Stimulated activated CD4-positive, alpha-beta T cell treated with anti-CD3 and anti-CD28 coated beads, Interleukin-12 subunit alpha, Interleukin-12 subunit beta, amount 100 ng/mL, for 48 hours (primary cell): ENCODE results near the gene RABGAP1L.
"Not testable (repeated sequence)": the region's sequence is repeated elsewhere in the genome, so short reads cannot be mapped to it uniquely, and the experiment has no call there.

Source experiments
- DNase-seq, 3 donors: peaks; one replicate each; pipeline ENCODE4 v3.0.0-alpha.2; 2020; ENCODE audit warnings: low read depth in 2 of 3, low spot score in 1 of 3

Gene RABGAP1L

DNA sequence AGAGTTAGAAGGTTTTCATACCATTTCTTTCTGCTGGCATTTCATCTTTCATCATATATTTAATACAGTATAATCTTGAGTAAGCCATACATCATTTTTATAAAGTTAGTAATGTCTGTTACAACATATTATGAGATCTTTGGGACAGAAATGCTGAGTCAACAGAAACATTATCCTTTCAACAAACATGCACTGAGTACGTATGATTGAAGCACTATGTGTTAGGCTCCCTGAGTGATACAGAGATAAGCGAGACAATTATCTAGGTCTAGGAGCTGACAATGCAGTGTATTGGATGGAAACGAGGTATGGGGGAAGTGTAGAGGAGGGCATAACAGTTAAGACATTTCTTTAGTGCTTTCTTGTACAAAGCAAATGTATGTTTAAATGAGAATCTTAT is 268.7 kb downstream of the RABGAP1L start:
- DNase-seq, result no peak

DNA sequence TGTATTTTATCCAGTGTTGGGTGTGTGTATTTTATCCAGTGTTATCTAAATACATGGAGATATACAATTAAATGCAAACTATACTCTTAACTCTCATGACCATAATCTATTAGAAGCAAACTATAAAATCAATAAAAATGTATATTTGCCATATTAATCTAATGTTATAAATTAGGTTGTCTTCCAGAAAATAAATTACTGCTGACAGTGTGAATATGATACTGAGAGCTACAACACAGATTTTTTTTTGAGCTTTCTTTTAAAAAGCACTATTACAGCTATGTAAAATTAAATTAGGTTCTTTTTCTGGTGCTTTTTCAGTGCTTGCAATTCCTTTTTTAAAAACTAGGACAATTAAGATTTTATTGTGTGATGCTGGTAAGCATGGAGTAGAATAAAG is 269.4 kb downstream of the RABGAP1L start:
- no peak for DNase-seq

DNA sequence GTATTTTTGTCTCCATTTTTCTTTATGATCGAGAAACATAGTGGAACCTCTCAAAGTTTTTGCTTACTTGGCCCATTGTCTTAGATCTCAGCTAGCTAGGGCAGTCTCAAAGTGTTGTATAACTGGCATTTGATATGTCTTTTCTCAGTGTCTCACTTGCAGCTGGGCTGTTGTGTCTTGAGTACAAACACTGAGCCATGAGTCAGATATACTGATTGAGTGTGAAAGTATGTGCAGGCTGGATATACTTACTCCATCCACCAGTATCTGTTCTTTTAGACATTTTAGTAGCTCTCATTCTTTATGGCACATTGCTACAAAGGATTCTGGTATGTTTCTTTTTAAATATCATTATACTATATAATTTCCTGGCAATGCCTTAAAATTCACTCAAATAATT is 274.1 kb downstream of the RABGAP1L start:
- DNase-seq, result no peak

DNA sequence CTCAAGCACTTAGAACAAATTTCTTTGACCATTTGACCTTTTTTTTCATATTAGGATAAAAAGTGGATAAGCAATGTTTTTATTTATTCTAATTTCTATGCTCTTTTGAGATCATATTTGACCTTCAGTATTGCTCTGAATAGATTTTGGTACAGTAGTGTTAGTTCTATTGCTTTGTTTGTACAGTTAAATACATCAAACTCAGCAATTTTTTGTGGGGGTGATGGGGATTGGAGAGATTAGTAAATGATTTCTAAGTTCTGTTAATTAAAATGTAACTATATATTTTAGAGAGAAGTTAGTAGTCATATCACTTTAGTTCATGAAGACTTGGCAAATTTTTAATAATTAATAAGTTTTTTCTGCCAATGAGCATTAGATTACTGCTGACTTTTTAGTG is 286.0 kb downstream of the RABGAP1L start:
- DNase-seq, result no peak

DNA sequence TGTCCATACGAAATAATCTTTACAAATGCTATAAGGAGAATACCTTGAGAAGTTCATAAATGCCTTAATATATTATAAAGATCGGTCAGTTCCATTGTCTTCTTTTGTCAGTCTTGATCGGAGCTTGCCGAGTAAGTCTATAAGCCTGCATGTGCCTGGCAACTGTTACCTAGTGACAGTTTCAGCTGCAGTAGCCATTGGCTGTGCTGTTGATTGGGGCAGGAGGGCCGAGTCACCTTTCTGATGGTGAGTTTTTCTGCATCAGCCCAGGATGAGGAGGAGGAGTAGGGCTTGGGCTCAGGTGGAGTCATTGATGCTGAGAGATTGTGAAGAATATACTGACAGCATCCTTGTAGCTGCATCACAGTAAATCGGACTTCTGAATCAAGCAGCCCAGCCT is 286.5 kb downstream of the RABGAP1L start:
- DNase-seq, result no peak

DNA sequence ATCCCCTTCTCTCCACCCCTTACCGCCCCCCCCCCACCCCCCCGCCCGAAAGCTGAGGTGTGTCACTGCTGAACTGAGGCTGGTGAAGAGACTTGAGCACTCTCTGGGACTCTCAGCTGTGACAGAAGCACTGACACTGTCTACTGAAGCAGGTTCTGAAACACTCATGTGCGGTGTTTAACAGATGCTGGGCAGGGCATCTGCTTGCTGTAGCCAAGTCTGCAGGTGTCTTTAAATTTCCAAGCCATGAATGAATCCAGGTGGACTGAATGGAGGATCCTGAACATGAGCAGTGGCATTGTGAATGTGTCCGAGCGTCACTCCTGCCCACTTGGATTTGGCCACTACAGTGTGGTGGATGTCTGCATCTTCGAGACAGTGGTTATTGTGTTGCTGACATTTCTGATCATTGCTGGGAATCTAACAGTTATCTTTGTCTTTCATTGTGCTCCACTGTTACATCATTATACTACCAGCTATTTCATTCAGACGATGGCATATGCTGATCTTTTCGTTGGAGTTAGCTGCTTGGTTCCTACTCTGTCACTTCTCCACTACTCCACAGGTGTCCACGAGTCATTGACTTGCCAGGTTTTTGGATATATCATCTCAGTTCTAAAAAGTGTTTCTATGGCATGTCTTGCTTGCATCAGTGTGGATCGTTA is 288.7 kb downstream of the RABGAP1L start, which contains the start of gene GPR52:
Gene GPR52, plus strand, starts transcription at position 99 of the 665 bp plus-strand sequence. Its CDS starts 148 bp downstream, at position 247.
- no peak for DNase-seq

DNA sequence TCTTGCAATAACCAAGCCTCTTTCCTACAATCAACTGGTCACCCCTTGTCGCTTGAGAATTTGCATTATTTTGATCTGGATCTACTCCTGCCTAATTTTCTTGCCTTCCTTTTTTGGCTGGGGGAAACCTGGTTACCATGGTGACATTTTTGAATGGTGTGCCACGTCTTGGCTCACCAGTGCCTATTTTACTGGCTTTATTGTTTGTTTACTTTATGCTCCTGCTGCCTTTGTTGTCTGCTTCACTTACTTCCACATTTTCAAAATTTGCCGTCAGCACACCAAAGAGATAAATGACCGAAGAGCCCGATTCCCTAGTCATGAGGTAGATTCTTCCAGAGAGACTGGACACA is 289.2 kb downstream of the RABGAP1L start:
- no peak for DNase-seq

DNA sequence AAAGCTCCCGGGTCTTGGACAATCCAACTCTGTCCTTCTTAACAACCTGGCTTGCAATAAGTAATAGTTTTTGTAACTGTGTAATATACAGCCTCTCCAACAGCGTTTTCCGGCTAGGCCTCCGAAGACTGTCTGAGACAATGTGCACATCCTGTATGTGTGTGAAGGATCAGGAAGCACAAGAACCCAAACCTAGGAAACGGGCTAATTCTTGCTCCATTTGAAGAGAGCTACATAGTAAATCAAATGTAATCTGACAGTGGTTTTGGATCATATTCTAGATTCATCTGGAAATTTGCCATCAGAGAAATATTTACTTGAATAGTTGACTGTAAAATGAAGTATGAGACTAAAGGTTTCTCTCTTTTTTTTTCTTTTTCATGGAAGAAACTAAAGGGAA is 289.7 kb downstream of the RABGAP1L start:
- no peak for DNase-seq

DNA sequence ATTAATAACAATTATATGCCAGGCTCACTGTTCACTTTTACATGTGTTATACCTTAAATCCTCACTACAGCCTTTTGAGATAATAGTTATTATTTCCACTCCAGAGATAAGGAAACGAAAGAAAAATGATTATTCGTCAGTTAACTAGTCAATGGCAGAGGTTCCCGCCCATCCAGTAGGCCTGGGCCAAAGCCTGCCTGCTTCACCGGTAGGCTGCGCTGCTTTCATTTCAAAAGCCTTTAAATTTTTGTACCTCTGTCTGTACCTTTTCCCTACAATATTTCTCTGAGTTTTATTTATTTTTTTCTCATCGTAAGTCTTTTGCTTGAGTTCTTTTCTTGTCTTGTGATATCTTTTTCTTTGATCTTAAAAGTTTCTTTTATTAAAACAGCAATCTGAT is 292.1 kb downstream of the RABGAP1L start:
- DNase-seq, result no peak

DNA sequence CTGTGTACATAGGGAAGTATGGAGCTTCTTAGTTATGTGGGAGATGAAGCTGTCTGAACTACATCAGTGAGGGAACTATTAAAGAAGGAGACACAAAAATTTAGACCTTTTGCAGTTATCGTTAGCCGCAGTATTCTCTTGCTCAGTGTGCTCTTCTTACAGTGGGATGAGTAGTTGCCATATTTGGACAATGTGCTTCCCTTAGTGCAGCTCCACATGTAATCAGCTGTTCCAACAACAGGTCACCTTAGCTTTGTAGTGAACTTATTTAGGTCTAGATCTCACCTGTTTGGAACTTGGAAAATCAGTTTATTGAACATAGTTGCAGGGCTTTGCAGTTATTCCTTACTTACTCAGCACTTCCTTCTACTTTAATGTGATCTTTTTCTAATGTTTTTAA is 306.5 kb downstream of the RABGAP1L start:
- no peak for DNase-seq

DNA sequence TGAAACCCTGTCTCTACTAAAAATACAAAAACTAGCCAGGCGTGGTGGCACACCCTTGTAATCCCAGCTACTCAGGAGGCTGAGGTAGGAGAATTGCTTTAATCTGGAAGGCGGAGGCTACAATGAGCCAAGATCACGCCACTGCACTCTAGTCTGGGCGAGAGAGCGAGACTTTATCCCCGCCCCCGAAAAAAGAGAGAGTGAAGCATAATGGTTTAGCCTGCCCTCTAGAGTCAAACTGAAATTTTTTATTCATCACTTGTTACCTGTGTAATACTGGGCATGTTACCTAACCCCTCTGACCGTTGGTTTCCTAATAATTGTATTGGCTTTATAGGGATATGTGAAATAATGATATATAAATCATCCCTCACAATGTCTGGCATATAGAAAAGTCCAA is 307.3 kb downstream of the RABGAP1L start:
- no peak for DNase-seq

DNA sequence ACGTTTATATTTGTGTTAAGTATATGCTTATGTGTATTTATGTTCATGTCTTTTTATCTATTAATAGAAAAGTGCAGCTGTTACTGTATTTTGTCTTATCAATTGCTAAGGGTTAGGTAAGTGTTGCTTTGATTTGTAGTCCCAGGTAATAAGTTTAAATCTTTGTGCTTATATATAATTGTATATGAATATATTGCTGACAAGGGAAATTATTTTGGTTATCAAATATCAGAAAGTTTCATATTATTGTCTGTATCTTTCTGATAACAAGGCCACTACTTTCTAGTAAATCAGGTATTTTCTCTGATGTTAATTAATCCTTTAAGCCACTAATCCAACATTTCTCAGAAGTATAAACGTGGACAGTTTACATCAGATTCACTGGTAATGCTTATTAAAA is 309.7 kb downstream of the RABGAP1L start:
- no peak for DNase-seq

DNA sequence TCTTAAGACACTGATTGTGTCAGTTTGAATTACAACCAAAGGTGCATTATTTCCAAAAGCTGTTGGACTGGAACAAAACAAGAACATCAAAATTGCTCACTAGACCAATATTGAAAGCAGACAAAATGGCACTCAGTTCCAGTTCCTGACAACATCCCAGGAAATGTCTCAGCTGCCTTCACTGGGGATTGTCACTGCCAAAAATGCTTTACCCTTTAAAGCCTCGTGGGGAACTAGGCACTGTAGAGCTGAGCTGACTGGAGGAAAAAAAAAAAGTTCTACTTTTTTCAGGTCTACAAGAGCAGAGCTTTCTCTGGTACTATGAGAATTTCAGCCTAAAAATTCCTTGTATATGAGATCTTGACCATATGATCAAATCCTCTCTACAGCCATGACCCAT is 310.4 kb downstream of the RABGAP1L start:
- no peak for DNase-seq

DNA sequence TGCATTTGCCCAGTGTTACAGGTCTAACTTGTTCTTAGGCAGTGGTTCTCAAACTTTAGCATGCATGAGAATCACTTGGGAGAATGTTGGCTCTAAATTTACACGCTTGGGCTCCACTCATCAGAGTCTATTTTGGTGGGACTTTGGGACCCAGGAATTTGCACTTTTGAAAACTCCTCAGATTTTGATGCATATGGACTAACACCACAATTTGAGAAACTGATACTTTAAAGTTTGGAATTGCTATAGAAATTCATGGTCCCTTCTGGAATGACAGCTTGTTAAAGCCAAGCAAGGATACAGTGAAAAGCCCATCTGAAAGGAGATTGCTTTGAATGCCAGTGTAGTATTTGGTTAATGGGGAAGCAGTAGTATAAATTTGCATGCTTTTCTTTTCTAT is 320.0 kb downstream of the RABGAP1L start:
- DNase-seq, result no peak

DNA sequence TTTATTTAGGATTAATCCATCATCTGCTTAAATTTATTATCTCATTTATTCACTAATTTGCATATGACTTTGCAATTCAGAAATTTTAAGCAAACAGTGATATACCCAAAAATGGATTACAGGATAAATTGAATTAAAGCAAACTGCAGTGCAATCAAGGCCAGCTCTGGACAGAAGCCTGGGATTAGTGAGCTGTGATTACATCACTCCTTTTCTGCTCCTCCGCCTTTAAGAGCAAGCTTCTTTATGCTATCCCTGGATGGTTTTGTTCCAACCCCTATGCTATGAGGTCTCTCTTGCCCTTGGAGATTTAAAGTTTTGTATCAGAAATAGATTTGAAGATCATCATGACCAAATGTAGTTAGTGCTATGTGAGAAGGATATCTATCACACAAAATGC is 321.0 kb downstream of the RABGAP1L start:
- no peak for DNase-seq

DNA sequence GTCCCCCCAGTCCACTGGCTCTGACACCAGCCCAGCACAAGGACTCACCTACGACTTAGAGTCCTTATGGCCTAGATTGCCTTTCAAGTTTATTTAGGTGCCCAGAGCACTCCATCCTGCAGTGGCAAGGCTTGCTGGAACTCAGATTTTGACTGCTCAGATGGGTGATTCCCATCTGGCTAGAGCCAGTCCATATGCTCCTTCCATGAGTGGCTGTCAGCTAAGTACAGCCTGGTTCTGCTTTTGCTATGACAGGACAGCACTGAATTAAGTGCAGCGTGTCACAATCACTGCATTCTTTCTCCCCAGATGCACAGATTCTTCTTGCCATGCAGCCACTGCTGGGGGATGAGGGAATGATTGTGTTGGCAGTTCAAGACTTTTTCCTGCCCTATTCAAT is 332.3 kb downstream of the RABGAP1L start:
- no peak for DNase-seq

DNA sequence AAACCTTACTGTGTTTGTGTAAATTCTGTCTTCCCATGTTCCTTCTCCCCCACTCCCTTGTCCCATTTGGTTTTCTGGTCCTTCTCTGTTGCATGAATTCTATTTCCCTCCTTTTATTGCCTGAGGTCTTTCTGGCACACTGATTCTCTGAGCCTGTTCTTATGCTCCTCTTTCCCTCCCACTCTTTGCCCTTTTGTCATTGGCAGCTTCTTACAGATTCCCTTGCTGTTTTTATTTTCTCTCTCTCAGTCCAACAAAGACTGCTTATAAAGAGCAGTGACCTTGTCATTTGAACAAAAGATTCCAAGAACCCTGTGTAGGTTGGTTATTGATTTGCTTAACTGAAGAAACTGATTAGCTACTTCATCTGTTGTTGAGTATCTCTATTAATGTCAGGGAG is 338.2 kb downstream of the RABGAP1L start:
- no peak for DNase-seq

DNA sequence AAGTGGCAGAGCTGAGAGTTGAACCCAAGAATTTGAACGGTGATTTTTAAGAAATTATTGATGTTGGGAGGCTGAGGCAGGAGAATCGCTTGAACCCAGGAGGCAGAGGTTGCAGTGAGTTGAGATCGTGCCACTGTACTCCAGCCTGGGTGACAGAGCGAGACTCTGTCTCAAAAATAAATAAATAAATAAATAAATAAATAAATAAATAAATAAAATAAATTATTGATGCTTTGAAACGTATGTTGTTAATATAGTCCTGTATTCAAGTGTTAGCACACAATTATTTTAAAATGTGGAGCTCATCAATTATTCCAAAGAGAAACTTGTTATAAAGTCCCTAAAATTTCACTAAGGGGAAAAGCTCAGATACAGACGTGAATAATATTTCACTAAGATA is 357.4 kb downstream of the RABGAP1L start:
- not testable (repeated sequence) for DNase-seq

DNA sequence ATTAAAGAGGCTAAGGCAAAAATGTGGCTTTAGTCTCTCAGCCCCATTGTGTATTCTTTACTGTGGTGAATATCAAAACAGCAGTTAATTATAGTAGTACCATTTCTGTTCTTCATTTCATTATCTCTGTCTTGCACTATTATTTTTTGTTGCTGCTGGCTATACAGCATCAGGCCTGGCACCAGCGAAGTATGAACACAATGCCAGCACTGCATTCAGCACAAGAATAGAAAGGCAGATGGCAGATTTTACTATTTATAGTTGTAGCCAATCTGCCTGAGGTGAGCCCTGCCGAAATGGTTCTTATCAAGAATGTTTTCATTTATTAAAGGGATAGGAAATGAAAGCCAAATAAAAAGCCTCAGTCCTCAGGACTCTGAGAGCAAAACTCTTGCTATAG is 360.5 kb downstream of the RABGAP1L start:
- no peak for DNase-seq

DNA sequence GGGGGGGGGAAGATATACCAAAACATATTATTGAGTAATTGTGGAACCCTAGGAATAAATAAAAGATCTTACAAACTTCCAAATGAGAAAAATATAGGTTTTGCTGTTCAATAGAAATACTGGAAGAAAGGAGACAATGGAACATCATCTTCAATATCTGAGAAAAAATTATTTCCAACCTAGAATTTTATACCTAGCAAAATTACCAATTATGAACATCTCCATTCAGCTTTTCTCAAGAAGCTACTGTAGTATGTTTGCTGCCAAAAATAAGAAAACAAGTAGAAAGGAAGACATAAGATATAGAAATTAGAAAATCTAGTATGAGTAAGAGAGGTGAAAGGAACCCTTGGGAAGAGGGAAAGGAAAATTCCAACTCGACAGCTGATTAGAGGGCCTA is 372.4 kb downstream of the RABGAP1L start:
- no peak for DNase-seq

DNA sequence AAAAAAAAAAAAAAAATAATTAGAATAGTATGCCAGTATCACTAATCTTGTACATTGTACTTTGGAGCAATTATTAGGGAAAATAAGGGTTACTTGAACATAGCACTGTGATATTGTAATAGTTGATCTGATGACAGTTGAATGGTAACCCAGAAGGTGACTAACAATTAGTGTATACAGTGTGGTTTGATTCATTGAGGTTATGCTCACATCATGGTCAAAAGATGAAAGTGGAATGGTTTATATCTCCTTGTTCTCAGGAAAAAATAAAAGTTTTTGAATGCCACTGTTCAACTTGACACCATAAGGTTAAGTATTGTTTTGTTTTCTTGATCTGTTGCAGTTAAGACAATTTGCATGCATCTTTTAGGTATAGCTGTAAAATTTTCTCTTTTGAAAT is 375.5 kb downstream of the RABGAP1L start:
- no peak for DNase-seq

DNA sequence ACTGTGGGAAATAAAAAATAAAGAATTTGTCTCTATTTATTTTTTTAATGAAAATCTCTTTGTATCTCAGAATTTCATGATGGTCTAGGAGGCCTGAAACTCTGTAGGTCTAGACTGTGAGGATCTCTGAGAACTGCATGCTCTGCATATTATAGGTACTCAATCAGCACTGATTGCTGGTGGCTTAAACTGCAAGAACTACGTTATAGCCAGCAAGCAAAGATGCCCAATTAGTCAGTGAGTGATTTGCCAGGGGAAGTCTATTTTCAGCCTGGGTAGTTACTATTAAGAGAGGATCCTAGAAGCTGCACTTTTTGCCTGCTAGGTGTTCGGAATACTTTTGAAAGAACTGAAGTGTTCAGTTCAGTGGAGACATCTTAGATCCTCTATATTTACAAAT is 375.9 kb downstream of the RABGAP1L start:
- DNase-seq, result no peak

DNA sequence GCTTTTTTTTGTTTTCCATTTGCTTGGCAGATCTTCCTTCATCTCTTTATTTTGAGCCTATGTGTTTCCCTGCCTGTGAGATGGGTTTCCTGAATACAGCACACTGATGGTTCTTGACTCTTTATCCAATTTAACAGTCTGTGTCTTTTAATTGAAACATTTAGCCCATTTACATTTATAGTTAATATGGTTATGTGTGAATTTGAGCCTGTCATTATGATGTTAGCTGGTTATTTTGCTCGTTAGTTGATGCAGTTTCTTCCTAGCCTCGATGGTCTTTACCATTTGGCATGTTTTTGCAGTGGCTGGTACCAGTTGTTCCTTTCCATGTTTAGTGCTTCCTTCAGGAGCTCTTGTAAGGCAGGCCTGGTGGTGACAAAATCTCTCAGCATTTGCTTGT is 384.1 kb downstream of the RABGAP1L start:
- DNase-seq, result not testable (repeated sequence)

DNA sequence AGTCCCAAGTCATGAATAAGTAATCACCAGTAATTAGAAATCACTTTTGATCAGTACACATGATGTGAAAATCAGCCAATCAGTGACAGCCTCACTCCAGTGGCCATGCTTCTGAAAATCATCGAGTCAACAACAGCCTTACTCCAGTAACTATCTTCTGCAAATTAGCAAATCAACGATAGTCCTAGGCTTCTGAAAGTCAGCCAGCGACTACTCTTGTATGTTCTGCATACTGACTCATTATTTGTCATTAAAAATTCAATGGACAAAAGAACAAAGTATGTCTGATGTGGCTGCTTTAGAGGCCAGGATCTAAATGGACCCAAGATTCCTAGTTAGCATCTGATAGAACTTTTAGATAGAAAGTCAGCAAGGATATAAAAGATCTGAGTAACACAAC is 391.0 kb downstream of the RABGAP1L start:
- DNase-seq, result no peak
